H1 (cell line): ENCODE results near the gene MCCD1. TPM values are rescaled to one million over a fixed set of nuclear protein-coding genes. Genes with fewer than 3 reads are reported as not detected.

Source experiments
- TCF12 ChIP-seq: IDR thresholded peaks from 2 replicates; pipeline ENCODE4 v1.6.1; 2011; ENCODE audit warnings: low read depth, mild to moderate bottlenecking, low read length
- polyA plus RNA-seq, 7 experiments: library from polyadenylated mRNA; depleted of rRNA in 3 of 7; stranded (reverse) in 5 of 7; unstranded in 2 of 7; fragments of >200 nt in 5 of 7; fragments of 200-250 nt in 2 of 7; gene quantifications; 1 replicate in 5 of 7; 2 replicates in 1 of 7; 4 replicates in 1 of 7; pipeline versions ENCODE4 v1.2.1 to v1.2.3, GENCODE V29; 2011 to 2013; ENCODE audit warnings: missing spikeins in 2 of 7, mixed read lengths in 2 of 7
- total RNA-seq: library from RNA; stranded (reverse); fragmentation: NEBNext Ultra II Directional; extraction: Animal tissue kit (Norgen Biotek cat#: 25700); gene quantifications from 2 replicates; pipeline ENCODE4 v1.2.1, GENCODE V29; 2021

Gene MCCD1
- total and polyA plus RNA-seq, 2 of the 8 experiments (the other 6 are each of a cell fraction or from before 2014, with no cell fraction given): not detected

- TF ChIP-seq TCF12: no peak
Observed at GRCh38 chr6:31541658-31542521, 13.1 kb downstream of the MCCD1 start, which contains the start of gene DDX39B (continued).
